GM18498 (cell line): Measurements from ENCODE around the gene IGF1R.

Source experiments
- ATAC-seq: cut with Tn5 transposase; IDR thresholded peaks from one replicate; pipeline ENCODE4 v1.9.1; 2021; ENCODE audit warnings: mild to moderate bottlenecking, moderate library complexity; ENCODE audit not compliant: unreplicated experiment

The IGF1R gene

GRCh38 chr15:98671060-98672008 is 23.0 kb downstream of the IGF1R start:
- ATAC-seq = no peak

- no peak for ATAC-seq
Observed at GRCh38 chr15:98673133-98673532, 24.8 kb downstream of the IGF1R start.

- no peak for ATAC-seq
Observed at GRCh38 chr15:98674336-98674735, 26.0 kb downstream of the IGF1R start.

GRCh38 chr15:98676586-98677270 is 28.4 kb downstream of the IGF1R start:
- no peak for ATAC-seq

- ATAC-seq = no peak
Observed at GRCh38 chr15:98677345-98678059, 29.2 kb downstream of the IGF1R start.

- no peak for ATAC-seq
Observed at GRCh38 chr15:98678484-98678883, 30.1 kb downstream of the IGF1R start.

GRCh38 chr15:98681061-98681460 is 32.7 kb downstream of the IGF1R start:
- no peak for ATAC-seq

- no peak for ATAC-seq
Observed at GRCh38 chr15:98682992-98683701, 34.8 kb downstream of the IGF1R start.

- no peak for ATAC-seq
Observed at GRCh38 chr15:98683831-98684230, 35.5 kb downstream of the IGF1R start.

GRCh38 chr15:98684436-98684835 is 36.1 kb downstream of the IGF1R start:
- no peak for ATAC-seq

GRCh38 chr15:98684995-98685525 is 36.7 kb downstream of the IGF1R start:
- no peak for ATAC-seq

GRCh38 chr15:98686983-98687382 is 38.6 kb downstream of the IGF1R start:
- ATAC-seq = no peak

GRCh38 chr15:98689431-98689861 is 41.1 kb downstream of the IGF1R start:
- no peak for ATAC-seq

- ATAC-seq = no peak
Observed at GRCh38 chr15:98690272-98690950, 42.1 kb downstream of the IGF1R start.

GRCh38 chr15:98692213-98692612 is 43.9 kb downstream of the IGF1R start:
- ATAC-seq = no peak

GRCh38 chr15:98694161-98694560 is 45.8 kb downstream of the IGF1R start:
- no peak for ATAC-seq

GRCh38 chr15:98698792-98699191 is 50.5 kb downstream of the IGF1R start:
- ATAC-seq = no peak

- ATAC-seq = no peak
Observed at GRCh38 chr15:98699591-98700424, 51.5 kb downstream of the IGF1R start.

GRCh38 chr15:98700519-98700918 is 52.2 kb downstream of the IGF1R start:
- ATAC-seq = no peak
